Gastroesophageal sphincter (tissue), 4 donors: ENCODE results near the gene LRRC58. TPM values are rescaled to one million over a fixed set of nuclear protein-coding genes. Genes with fewer than 3 reads are reported as not detected.
A peak's percentile ranks its signal among the peaks of the same experiment; 100 is the strongest.

Experiments
- ATAC-seq: fragments of 150-250 bp; one replicate; pipeline ENCODE4 v1.9.1; 2016; ENCODE audit warnings: mild to moderate bottlenecking, moderate library complexity
- H3K27ac ChIP-seq, 4 donors: fragments of 200-600 bp; sonication (generic) in 3 of 4; 1 replicate in 3 of 4; 2 replicates in 1 of 4; pipeline ENCODE4 v1.5.1; 2016 to 2019
- H3K27me3 ChIP-seq: fragments of 200-600 bp; sonication (generic); one replicate; pipeline ENCODE4 v1.5.1; 2019
- H3K36me3 ChIP-seq, 2 donors: fragments of 200-600 bp; sonication (generic); one replicate each; pipeline ENCODE4 v1.5.1; 2019; ENCODE audit warnings: control low read depth in 1 of 2
- H3K4me1 ChIP-seq, 3 donors: fragments of 200-600 bp; sonication (generic); 1 replicate in 2 of 3; 2 replicates in 1 of 3; pipeline ENCODE4 v1.5.1; 2016 to 2019; ENCODE audit warnings: control low read depth in 2 of 3
- H3K4me3 ChIP-seq, 2 donors: fragments of 200-600 bp; sonication (generic); one replicate each; pipeline ENCODE4 v1.5.1; 2019; ENCODE audit warnings: mild to moderate bottlenecking in 1 of 2, moderate library complexity in 1 of 2
- H3K9me3 ChIP-seq, 3 donors: fragments of 200-600 bp; sonication (generic); one replicate each; pipeline ENCODE4 v1.5.1; 2017 to 2019; ENCODE audit warnings: control low read depth in 2 of 3
- EP300 ChIP-seq: sonication (generic); formaldehyde crosslinking; IDR thresholded peaks from one replicate; pipeline ENCODE4 v1.6.1; 2017; ENCODE audit warnings: antibody characterized with exemption, mild to moderate bottlenecking
- POLR2A ChIP-seq, 2 donors: fragments of 450-650 bp; IDR thresholded peaks; one replicate each; pipeline ENCODE4 v1.6.1; 2017; ENCODE audit warnings: antibody characterized with exemption in 2 of 2, mild to moderate bottlenecking in 2 of 2, moderate library complexity in 1 of 2
- POLR2AphosphoS5 ChIP-seq: sonication (generic); formaldehyde crosslinking; IDR thresholded peaks from one replicate; pipeline ENCODE4 v1.6.1; 2017; ENCODE audit warnings: antibody characterized with exemption
- WGBS, 2 donors: methylation state at CpG; one replicate each; pipeline ENCODE4 v1.1.5; 2018; ENCODE audit warnings: low coverage in 1 of 2; 5-methylcytosine and 5-hydroxymethylcytosine counted together
- total RNA-seq, 4 donors: library from RNA; depleted of rRNA; stranded (reverse); fragments of >200 nt; gene quantifications; one replicate each; pipeline ENCODE4 v1.1.0, GENCODE V29; 2016
- TF ChIP-seq, protein P1 (sequence below), 4 experiments: fragments of 200-600 bp in 2 of 4; fragments of 450-650 bp in 2 of 4; sonication (generic) in 1 of 4; IDR thresholded peaks; one replicate each; pipeline ENCODE4 v1.5.1; 2017 to 2019; ENCODE audit warnings: antibody characterized with exemption in 4 of 4, mild to moderate bottlenecking in 2 of 4, moderate library complexity in 2 of 4

Gene LRRC58
- total RNA-seq, 4 donors from 2014 or later, result 33.5 to 44.3 (median 39.9) TPM

DNA sequence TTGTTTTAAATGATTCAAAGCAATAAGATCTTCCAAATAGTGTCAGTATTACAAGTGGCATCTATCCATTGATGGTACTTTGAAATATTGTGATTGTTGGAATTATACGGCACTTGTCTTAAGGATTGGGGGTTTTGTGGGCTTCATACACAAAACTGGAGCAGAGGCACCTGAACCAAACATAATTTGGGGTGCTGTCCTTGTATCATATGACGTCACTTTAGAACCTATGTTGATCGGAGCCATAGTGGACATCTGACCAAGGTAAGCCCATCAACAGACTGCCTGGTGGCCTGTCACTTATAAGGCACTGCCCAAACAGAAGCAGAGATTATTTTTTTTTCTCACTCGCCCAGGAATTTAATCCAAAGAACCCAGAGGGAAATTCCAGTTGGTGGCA, 2.9 kb upstream of the LRRC58 start:
- Histone ChIP-seq H3K27ac (no peak overlapping the region), H3K4me1 (peaks cover 3 to 28% (median 5%) of the 10 kb centered on the region in 3 donors), H3K36me3 (no peaks in the 10 kb centered on the region), H3K27me3 (no peaks in the 10 kb centered on the region), H3K9me3 (no peaks in the 10 kb centered on the region), H3K4me3 (no peak overlapping the region)
- TF ChIP-seq, protein P1, sequence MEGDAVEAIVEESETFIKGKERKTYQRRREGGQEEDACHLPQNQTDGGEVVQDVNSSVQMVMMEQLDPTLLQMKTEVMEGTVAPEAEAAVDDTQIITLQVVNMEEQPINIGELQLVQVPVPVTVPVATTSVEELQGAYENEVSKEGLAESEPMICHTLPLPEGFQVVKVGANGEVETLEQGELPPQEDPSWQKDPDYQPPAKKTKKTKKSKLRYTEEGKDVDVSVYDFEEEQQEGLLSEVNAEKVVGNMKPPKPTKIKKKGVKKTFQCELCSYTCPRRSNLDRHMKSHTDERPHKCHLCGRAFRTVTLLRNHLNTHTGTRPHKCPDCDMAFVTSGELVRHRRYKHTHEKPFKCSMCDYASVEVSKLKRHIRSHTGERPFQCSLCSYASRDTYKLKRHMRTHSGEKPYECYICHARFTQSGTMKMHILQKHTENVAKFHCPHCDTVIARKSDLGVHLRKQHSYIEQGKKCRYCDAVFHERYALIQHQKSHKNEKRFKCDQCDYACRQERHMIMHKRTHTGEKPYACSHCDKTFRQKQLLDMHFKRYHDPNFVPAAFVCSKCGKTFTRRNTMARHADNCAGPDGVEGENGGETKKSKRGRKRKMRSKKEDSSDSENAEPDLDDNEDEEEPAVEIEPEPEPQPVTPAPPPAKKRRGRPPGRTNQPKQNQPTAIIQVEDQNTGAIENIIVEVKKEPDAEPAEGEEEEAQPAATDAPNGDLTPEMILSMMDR (IDR thresholded peaks at IDR 0.05), result no peak
- TF ChIP-seq EP300, result no peak
- no peak for TF ChIP-seq POLR2AphosphoS5
- no peak for TF ChIP-seq POLR2A (IDR thresholded peaks at IDR 0.05)
- WGBS, 2 donors, result 83 to 92% methylated on average over 4 of the region's 4 CpGs
- no peak for ATAC-seq

DNA sequence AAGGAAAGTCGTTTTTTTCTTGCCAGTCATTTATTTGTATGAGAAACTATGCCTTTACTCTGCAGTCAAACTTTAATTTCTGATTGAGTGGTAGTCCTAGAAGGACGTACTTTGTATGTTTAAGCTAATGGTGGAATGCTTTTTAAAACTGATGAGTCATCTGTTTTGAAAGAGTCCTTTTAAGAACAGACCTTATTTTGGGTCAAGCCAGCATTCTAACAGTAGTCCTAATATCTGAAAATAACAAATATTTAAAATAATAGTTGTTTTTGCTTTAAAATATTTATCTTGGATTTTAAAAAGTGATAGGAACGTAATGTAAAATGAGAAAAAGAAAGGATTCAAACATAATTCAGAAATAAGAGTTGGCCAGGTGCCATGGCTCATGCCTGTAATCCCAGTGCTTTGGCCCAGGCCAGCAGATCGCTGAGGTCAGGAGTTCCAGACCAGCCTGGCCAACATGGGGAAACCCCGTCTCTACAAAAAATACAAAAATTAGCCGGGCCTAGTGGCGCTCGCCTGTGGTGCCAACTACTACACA, 1.3 kb upstream of the LRRC58 start:
- TF ChIP-seq EP300 (no peak), POLR2AphosphoS5 (peak; percentile 33), POLR2A (IDR thresholded peaks at IDR 0.05) (no peak)
- TF ChIP-seq, protein P1 (IDR thresholded peaks at IDR 0.05), result no peak
- H3K4me3 ChIP-seq, result peak overlapping the region; percentile 84 to 97
- no peaks in the 10 kb centered on the region for H3K27me3 ChIP-seq
- no peaks in the 10 kb centered on the region for H3K9me3 ChIP-seq
- 36 to 41% methylated on average over 7 to 8 of the region's 8 CpGs for WGBS, 2 donors
- peaks cover 0 to 7% of the 10 kb centered on the region in 2 donors for H3K36me3 ChIP-seq
- H3K27ac ChIP-seq, result peak overlapping the region in 3 of 4 donors; percentile 88 to 98 (median 94)
- no peak for ATAC-seq
- peaks cover 3 to 44% (median 5%) of the 10 kb centered on the region in 3 donors for H3K4me1 ChIP-seq

DNA sequence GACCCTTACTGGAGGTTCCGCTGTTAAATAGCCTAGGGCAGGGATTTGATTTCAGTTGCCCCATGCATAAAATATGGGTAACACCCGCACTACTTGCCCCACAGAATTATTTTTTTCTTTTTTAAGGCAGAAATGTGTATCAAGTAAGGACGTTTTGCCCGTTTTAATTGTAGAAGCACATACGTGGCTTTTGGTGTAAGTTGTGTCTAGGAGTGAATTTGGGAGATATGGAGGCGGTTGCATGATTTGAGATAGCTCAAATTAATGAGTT, 636 bp upstream of the LRRC58 start:
- H3K9me3 ChIP-seq, result no peaks in the 10 kb centered on the region
- TF ChIP-seq POLR2AphosphoS5 (no peak), POLR2A (IDR thresholded peaks at IDR 0.05) (no peak), EP300 (no peak)
- TF ChIP-seq, protein P1 (IDR thresholded peaks at IDR 0.05), result no peak
- H3K27ac ChIP-seq, result peak overlapping the region; percentile 88 to 98 (median 94)
- WGBS, 2 donors, result 0% methylated on average over 5 to 6 of the region's 6 CpGs
- H3K4me3 ChIP-seq, result peak overlapping the region; percentile 84 to 97
- peaks cover 0 to 7% of the 10 kb centered on the region in 2 donors for H3K36me3 ChIP-seq
- ATAC-seq, result no peak
- peaks cover 3 to 51% (median 5%) of the 10 kb centered on the region in 3 donors for H3K4me1 ChIP-seq
- no peaks in the 10 kb centered on the region for H3K27me3 ChIP-seq

DNA sequence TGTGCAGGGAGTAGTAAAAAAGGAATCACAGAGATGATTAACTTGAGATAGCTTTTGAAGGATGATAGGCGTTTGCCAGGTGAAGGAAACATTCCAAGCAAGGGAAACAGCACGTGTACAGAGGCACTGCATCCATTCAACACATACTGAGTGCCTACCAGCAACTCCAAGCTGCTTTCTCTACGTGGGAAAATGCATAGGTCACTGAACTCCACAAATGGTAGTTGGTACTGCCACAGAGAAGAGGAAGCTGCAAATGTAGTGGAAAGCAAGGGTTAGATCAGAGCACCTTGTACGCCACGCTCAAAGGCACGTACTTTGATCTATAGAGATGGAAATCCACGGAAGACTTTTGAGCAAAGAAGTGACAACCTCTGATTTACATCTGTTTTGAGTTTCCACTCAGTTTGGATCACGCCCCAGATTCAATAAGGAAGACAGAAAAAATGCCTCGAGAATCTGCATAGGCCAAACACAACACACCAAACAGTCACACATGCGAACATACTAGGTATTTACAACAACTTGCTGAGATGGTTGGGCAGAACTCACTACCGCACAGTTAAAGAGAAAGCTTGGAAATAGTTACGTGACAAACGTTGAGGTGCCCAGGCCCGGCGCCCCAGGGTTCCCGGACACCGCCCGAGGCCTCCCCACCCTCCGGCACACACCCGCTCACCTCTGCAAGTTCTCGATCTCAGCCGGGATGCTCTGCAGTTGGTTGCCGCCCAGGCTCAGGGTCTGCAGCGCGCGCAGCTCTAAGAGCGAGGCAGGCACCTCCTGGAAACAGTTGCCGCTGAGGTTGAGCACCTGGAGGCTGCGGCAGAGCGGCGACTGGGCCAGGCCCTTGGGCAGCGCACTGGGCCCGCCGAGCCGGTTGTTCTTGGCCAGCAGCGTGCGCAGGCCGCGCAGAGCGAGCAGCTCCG, 826 bp downstream of the LRRC58 start:
- Histone ChIP-seq H3K4me3 (peak overlapping the region; percentile 84 to 97), H3K27ac (peak overlapping the region; percentile 88 to 98 (median 94)), H3K36me3 (peaks cover 0 to 7% of the 10 kb centered on the region in 2 donors), H3K9me3 (no peaks in the 10 kb centered on the region), H3K27me3 (no peaks in the 10 kb centered on the region), H3K4me1 (peaks cover 3 to 57% (median 5%) of the 10 kb centered on the region in 3 donors)
- ATAC-seq, result no peak
- TF ChIP-seq, protein P1 (IDR thresholded peaks at IDR 0.05), result no peak
- TF ChIP-seq POLR2A (IDR thresholded peaks at IDR 0.05) (no peak), POLR2AphosphoS5 (no peak), EP300 (no peak)
- 6 to 8% methylated on average over 11 to 16 of the region's 41 CpGs for WGBS, 2 donors
